Activated gamma-delta T cell (primary cell): ENCODE results near the gene CAPRIN2.

Source experiments
- DNase-seq: peaks from one replicate; lab custom pipeline; 2025; lab: John Stamatoyannopoulos, UW
- total RNA-seq, 2 donors: gene quantifications; one replicate each; lab custom pipeline; 2026; lab: John Stamatoyannopoulos, UW

Gene CAPRIN2, protein sequence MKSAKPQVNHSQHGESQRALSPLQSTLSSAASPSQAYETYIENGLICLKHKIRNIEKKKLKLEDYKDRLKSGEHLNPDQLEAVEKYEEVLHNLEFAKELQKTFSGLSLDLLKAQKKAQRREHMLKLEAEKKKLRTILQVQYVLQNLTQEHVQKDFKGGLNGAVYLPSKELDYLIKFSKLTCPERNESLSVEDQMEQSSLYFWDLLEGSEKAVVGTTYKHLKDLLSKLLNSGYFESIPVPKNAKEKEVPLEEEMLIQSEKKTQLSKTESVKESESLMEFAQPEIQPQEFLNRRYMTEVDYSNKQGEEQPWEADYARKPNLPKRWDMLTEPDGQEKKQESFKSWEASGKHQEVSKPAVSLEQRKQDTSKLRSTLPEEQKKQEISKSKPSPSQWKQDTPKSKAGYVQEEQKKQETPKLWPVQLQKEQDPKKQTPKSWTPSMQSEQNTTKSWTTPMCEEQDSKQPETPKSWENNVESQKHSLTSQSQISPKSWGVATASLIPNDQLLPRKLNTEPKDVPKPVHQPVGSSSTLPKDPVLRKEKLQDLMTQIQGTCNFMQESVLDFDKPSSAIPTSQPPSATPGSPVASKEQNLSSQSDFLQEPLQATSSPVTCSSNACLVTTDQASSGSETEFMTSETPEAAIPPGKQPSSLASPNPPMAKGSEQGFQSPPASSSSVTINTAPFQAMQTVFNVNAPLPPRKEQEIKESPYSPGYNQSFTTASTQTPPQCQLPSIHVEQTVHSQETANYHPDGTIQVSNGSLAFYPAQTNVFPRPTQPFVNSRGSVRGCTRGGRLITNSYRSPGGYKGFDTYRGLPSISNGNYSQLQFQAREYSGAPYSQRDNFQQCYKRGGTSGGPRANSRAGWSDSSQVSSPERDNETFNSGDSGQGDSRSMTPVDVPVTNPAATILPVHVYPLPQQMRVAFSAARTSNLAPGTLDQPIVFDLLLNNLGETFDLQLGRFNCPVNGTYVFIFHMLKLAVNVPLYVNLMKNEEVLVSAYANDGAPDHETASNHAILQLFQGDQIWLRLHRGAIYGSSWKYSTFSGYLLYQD
- 114 to 131 reads per million in 2 donors for total RNA-seq

DNA sequence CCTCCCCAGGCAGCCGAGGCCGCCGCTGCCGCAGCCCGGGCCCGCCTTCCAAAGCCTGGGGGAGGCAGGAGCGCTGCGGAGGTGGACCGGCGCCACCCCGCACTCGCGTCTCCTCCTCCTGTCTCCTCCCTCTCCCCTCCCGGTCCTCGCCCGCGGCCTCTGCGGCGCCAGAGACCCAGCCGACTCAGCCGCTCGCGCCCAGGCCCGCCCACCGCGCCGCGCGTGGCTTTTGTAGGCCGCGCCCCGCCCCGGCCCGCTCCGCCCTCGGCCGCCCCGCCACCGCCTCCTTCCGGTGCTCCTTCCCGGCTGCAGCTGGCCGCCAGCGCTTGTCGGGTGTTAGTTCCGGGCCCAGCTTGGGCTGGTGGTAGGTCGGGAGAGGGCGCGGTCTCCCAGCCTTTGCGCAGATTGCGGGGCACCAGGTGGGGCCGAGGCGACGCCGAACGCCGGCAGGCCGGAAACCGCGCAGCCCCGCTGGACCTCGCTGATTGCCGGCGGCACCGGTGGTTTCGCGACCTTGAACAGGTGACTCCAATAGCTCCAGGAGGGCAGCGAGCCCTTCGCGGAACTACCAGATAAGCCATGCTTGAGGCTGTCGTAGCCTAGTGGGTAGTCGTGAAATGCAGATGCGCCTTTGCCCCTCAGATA, at the start of gene CAPRIN2:
Gene CAPRIN2 (minus strand): TSS at position 202 of the 645 bp plus-strand sequence. CDS start 1,431 bp downstream, outside the sequence.
- DNase-seq: peak; percentile 95

DNA sequence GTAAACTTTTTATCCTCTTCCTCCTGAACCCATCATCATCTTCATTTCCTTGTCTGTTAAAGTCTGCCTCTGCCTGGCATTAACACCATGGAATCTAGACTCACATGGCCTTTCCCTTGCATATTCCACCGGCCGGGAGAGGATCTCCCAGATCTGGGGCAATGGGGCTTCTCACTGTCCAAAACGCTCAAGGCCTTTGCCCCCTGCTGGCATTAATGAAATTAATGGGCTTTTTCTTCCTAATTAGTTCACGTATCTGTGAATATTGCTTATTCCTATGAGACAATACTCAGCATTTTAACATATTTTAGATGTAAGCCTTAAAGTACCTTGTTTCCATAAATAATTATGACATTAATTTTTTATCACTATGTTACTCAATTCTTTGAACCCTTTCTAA, 42.9 kb upstream of the CAPRIN2 start:
- no peak for DNase-seq

DNA sequence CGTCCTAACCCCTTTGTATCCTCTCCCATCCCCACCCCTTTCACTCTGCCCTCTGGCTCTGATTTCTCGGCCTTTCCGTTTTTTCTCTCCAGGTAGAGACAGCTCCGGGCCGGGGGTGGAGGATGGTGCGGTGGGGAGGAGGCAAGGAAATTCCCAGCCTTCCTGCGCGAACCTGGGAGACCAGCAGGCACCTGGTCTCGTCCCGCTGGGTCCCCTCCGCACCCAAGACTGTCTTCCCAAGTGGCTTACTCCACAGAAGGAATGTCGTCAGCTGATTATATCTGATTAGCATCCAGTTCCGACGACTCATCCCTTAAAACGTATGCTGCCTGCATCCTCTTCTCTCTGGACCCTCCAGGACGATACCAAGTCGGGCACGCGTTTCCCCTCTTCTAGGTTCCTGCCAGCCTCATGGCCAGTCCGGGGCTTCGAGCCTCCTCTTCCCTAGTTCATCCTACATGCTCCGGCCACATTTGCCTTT, 42.2 kb upstream of the CAPRIN2 start:
- DNase-seq: no peak

DNA sequence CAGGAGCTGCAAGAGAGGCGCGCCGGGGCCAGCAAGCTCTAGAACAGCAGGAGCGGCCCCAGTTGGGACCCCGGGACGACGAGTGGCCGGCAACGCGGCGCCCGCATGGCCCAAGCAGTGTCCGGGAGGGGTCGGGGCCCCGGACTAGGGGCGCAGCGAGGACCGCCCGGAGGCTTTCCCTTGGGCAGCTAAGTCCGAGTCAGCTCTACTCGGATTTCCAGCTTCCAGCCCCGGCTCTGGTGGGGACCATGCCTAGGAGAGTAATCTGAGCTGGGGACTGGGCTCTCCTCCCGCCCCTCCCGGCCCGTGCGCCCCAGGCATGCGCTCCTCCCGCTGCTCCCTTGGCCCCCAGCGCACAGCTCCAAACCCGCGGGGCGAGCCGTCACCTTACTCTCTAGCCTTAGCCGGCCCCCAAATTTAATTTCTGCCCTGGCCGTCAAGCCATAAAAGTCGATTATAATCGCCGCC, 41.6 kb upstream of the CAPRIN2 start:
- DNase-seq: no peak

DNA sequence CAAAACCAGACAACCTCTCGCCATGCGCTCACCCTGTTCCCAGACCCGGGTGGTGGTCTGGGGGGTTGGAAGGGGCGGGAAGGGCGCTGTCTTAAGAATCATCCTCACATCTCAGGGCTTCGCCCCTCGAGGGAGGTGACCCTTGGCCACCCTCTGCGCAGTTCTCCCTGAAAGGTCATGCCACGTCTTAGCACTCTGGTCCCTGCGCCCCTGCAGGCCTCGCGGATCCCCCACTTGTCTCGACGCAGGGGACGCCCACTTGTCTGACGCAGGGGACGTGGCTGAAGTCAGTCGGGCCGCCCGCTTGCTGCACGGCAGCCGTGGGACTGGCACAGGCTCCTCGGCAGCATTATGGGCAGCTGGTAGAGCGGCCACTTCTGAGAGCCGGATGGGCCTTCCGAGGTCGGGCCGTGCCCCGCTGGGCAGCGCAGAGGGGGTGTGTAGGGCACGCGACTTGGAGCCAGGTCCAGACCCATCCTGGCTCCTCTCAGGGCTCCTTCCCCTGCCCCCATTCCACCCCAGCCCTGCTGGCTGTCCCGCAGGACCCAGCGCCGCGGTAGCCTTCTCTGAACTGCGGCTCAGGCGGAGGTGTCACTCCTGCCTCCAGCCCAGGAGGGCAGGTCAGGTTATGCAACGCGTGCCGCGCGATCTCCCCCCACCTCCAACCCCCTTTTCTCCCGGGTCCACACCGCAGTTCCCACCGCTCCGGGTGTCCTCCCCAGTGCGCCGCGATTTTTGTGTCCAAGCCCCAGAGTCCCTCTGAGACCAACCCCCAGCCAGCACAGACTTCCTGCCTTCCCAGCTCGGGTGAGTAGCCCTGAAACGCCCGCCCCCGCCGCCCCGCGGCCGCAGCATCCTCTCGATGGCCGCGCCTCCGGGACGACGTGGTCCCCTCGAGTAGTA, 40.9 kb upstream of the CAPRIN2 start:
- peak; percentile 28 for DNase-seq

DNA sequence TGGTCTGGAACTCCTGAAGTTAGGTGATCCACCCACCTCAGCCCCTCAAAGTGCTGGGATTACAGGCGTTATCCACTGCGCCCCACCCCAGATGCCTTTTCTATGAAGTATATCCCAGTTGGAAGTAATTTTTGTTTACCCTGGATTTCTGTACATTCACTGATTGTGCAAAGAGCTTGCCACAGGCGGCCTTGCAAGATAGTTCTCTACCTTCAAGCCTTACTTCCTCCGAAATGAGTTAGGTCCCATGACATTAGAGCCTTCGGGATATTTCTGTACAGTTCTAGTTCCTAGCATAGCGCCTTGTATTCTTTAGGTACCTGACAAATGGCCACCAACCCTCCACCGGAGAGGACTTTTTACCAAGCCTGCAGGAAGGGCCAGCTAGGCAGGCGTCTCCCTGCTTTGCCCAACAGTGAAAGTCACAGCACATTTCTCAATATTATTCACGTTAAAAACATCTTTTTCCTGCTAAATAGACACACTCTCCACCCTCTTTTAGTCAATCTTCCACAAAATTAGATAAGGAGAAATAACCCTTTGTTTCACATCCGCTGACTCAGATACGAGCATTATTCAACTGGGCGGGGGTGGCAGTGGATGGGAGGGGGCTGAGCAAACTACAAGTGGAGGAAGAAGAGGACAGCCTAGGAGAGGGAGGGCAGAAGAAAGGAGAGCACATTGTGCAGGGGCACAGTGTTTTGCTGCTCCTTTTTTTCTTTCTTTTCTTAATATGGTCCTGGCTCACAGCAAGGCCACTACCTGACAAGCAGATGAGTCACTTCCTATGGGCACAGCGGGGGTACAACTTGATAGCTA, 40.0 kb upstream of the CAPRIN2 start:
- DNase-seq: no peak

DNA sequence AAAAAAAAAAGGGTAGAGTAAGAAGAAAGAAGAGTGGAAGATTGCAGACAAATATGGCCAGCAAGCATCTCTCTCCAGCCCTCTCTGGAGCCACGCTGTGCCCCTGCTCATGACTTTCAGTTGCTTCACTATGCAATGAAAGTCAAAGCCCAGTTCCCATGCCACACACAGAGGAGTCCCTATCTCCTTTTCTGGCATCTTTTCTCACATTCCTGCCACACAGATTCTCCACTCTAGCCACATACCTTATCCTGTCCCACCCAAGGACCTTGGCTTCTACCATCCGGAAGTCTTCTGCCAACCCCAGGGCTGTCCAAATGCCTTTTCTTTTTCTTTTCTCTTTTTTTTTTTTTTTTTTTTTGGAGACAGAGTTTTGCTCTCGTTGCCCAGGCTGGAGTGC, 39.3 kb upstream of the CAPRIN2 start:
- no peak for DNase-seq

DNA sequence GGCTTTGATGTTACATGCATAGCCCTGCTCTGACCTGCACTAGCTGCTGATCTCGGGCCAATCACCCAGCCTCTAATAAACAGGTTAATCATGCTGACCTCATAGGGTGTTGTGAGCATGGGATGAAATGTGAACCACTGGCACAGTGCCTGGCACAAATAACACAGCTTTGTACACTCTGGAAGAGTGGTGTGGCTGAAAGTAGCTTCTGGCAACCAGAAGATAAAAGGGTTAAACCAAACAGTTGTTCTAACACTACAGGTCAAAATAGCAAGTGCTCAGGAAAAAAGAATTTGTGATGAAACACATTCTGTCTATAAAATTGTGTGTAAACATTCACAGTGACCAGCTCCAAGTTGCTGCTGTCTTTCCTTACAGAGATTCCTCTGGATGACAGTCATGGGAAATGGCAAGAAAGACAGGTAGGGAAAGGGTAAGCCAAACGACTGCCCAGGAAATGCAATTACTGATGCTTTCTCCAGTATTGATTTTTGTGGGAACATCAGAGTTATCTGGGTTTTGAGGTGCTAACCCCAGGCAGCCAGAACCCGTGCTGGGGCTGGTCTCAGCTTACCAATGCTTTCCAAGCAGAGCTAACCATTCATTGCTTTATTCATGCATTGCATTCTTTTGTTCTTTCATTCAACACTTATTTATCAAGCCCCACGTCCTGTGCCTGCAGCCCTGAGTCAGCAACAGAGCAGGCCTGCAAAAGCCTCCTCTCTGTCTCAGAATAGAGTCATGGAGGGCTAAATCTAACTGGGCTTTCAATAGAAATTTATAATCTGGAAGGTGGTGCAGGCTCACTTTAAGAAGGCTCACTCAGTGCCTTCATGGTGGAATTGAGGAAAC, 38.1 kb upstream of the CAPRIN2 start:
- DNase-seq: no peak

DNA sequence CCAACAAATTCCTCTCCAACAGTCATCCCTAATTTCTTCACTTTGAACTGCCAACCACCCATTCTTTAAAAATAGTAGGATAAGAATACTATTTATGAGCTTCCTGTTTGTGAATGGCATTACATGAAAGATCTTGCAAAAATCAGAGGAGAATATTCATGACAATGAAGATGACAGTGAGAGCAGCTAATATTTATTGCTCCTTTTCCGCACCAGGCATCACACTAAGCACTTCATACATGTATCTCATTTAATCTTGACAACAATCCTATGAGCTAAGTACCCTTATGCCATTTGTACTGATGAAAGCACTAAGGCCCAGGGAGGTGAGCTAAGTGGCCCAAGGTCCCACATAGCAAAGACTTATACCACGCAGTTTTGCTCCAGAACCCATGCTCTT, 37.3 kb upstream of the CAPRIN2 start:
- no peak for DNase-seq

DNA sequence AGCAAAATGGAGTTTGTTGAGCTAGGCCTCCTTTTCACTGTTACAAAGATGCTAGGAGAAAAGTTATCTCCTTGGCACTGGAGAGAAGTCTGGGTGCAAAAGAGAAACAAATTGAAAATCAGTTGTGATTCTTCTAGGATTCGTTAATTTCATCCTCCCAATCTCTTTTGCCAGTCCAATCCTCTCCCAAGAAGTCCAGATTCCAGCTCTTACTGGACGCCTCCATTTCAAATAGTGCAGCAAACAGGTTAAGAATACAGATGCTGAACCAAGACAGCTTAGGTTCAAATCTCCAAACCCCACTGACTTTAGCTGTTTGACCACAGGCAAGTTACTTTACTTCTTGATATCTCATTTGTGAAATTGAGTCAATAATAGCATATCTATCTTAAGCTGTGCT, 34.0 kb upstream of the CAPRIN2 start:
- DNase-seq: no peak

DNA sequence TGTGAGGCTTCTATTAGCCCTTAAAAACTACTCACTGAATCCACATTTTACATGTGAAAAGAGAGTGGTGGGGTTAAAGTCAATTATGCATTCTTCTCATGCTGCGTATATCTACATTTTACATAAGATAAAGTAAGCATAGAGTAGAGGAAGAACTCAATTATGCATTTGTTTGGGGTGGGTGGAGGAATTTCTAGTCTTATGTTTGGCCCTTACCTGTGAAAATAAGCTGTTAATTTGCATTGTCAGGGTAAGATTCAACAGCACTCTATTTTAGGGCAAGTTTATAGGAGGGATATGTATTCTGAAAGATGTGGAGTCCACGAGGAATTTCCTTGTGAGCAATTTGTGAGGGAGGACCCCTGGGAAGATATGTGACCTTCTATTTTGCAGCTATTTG, 30.9 kb upstream of the CAPRIN2 start:
- no peak for DNase-seq

DNA sequence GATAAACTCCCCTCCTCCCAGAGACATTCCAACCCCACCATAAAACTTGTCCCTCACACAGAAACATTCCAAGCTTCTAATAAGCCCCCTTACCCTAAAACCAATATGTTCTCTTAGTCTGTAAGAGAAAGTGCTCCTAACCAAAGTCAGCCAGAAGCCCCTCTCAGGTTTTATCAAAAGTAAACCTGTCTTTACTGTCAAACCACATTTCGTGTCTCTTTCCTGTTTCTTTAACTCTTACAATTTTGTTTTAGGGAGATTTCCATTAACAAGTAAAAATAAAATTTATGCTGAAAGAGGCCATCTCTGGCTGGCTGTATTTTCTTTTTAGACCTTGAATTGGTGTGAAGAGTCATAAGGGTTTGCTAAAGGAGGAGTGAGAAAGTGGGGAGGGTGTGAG, 29.8 kb upstream of the CAPRIN2 start:
- no peak for DNase-seq

DNA sequence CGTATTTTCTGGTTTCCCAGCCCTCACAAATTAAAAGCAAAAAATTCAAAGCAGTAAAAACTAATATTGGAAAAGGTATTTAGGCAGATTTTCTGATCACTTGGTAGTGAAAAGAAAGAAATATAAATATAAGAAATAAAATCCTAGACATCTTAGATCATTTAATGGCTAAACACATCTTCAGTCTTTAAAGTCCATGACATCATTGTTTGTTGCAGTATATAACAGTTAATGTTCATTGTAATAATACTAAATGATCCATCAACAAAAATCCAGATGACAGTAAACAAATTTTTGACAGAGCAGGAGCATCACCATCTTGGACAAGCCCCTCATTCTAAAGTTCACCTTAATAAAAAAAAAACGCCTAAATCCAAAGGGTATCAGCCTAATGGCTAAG, 29.2 kb upstream of the CAPRIN2 start:
- DNase-seq: no peak

DNA sequence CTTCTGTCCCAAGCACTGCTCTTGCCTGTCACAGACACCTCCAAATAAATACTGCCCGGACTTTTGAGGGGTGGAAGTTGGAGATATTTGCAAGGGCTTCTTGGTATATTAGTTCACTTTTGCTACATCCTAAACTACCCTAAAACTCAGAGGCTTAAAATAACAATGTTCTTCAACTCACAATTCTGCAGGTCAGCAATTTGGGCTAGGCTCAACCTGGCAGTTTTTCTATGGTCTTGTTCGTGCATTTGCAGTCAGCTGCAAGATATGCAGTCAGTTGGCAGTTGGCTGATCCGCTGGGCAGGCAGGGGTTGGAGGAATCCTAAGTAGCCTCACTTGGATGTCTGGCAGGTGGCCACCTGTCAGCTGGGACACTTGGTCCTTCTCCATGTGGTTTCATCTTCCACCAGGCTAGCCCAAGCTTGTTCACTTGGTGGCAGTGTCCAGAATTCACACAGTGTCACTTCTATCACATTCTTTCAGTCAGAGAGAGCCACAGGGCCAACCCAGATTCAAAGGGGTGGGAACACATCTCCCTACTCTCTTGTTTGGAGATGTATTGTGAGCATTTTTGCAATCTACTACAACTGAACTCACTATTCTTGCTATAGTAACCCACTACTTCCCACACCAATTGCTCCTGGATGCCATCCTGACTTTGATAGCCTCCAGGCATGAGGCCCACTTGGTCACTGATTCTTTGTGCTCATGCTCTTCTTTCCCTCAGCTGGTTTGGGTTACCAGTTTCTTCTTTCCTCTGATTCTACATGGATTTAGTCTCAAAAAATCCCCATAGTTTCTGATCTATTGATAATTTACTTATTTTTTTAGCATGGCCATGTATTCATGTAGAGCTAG, 27.8 kb upstream of the CAPRIN2 start:
- no peak for DNase-seq

DNA sequence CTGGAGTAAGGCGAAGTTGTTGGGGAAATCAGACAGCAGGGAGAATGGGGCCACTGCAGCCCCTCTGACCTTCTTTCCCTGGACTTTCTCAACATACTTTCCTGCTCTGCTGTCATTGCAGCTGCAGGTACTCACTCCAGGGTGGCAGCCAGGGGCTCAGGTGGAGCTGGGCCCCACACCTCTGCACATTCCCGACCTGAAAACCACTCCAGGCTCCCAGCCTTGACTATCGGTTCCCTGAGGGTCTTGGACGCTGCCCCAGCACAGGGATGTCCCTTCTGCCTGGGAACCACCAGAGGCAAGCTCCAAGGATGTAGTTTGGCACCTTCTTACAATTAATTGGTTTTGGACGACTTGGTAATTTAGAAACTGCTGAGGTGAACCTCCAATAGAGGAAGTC, 24.8 kb upstream of the CAPRIN2 start:
- DNase-seq: no peak

DNA sequence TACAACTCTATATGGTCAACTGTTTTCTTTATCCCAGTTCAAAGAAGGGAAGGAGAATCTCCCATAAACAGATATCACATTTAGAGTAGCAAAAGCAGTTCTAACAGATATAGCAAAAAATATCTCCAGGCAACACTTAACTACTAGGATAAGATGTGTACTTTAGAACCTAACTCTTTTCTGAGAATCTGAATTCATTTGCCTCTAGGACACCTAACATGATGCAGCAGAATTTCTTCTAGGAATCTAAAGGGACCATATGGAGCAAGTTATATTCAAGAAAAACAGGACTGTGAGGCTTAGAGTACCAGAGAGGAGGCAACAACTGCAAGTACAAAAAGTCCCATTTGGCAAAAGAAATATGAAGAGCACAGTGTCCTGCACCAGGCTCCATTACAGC, 24.4 kb upstream of the CAPRIN2 start:
- DNase-seq: no peak

DNA sequence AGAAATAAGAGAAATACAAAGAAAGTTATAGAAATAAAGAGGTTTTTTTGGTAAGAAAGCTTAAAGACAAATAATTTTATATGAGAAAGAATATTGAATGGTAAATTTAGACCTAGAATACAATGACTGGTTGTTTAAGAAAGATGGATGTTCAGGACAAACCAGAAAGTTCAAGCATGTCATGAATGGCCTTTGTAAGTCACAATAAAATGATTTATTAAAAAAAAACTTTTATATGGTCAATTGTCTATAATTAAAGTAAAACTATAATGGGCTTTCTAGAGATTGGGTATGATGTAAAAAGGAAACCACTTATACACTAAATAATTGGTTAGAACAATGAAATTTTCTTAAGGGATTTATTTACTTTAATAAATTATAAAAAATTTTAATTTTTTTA, 19.8 kb upstream of the CAPRIN2 start:
- DNase-seq: no peak

DNA sequence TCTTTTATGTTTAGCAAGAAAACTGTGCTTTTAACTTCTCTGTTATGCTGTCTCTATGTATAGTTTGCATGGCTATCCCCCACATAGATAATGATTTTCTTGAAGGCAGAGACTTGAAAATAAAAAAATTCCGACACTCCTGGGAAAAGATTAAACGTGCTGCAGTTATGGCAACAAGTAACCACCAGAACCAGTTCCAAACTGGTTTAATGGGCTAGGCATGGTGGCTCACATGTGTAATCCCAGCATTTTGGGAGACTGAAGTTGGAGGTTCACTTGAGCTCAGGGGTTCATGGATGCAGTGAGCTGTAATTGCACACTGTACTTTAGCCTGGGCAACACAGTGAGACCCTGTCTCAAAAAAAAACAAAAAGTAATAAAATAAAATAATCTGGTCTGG, 15.1 kb upstream of the CAPRIN2 start:
- DNase-seq: no peak
